Activated CD4-positive, alpha-beta T cell treated with anti-CD3 and anti-CD28 coated beads, Interleukin-2, Interleukin-6, amounts not matched to agents 100 ng/mL and 50 ng/mL, durations not matched to agents 16 hours and 8 hours (primary cell): ENCODE results near the gene UQCR10.

ENCODE experiments used
- DNase-seq: peaks from one replicate; pipeline ENCODE4 v3.0.0-alpha.2; 2020

Gene UQCR10

GRCh38 chr22:29765905-29766631 is 1.1 kb upstream of the UQCR10 start:
- peak; percentile 19 for DNase-seq

- DNase-seq = peak; percentile 97
These were observed 468 bp upstream of the UQCR10 start, which contains the start of gene ZMAT5 for GRCh38 chr22:29766632-29767170. ZMAT5 (minus strand) TSS chr22:29767007; CDS start chr22:29748544, 18,463 bp downstream.

GRCh38 chr22:29768052-29768693 is 1.0 kb downstream of the UQCR10 start:
- DNase-seq = peak; percentile 8

- no peak for DNase-seq
These were observed 2.7 kb downstream of the UQCR10 start for GRCh38 chr22:29769723-29770321.

GRCh38 chr22:29772170-29772641 is 5.0 kb downstream of the UQCR10 start:
- no peak for DNase-seq

GRCh38 chr22:29773233-29773632 is 6.1 kb downstream of the UQCR10 start:
- no peak for DNase-seq

- DNase-seq = no peak
These were observed 13.1 kb downstream of the UQCR10 start for GRCh38 chr22:29780220-29780619.

GRCh38 chr22:29780748-29781676 is 13.8 kb downstream of the UQCR10 start:
- no peak for DNase-seq

GRCh38 chr22:29782061-29782845 is 15.1 kb downstream of the UQCR10 start:
- DNase-seq = no peak

- no peak for DNase-seq
These were observed 17.5 kb downstream of the UQCR10 start for GRCh38 chr22:29784451-29785361.

GRCh38 chr22:29786031-29786430 is 18.9 kb downstream of the UQCR10 start:
- no peak for DNase-seq

GRCh38 chr22:29787371-29787980 is 20.3 kb downstream of the UQCR10 start:
- DNase-seq = no peak

GRCh38 chr22:29788339-29789279 is 21.4 kb downstream of the UQCR10 start:
- no peak for DNase-seq

- no peak for DNase-seq
These were observed 22.9 kb downstream of the UQCR10 start for GRCh38 chr22:29790061-29790460.

GRCh38 chr22:29793396-29793795 is 26.2 kb downstream of the UQCR10 start:
- DNase-seq = no peak

- no peak for DNase-seq
These were observed 28.5 kb downstream of the UQCR10 start for GRCh38 chr22:29795663-29796062.

GRCh38 chr22:29797351-29797750 is 30.2 kb downstream of the UQCR10 start:
- DNase-seq = no peak

GRCh38 chr22:29798318-29798717 is 31.1 kb downstream of the UQCR10 start:
- no peak for DNase-seq

- DNase-seq = no peak
These were observed 31.6 kb downstream of the UQCR10 start for GRCh38 chr22:29798801-29799200.
